ENCODE results near the gene TTLL5.
"Not testable (repeated sequence)": the region's sequence is repeated elsewhere in the genome, so short reads cannot be mapped to it uniquely, and the experiment has no call there.

The TTLL5 gene

DNA sequence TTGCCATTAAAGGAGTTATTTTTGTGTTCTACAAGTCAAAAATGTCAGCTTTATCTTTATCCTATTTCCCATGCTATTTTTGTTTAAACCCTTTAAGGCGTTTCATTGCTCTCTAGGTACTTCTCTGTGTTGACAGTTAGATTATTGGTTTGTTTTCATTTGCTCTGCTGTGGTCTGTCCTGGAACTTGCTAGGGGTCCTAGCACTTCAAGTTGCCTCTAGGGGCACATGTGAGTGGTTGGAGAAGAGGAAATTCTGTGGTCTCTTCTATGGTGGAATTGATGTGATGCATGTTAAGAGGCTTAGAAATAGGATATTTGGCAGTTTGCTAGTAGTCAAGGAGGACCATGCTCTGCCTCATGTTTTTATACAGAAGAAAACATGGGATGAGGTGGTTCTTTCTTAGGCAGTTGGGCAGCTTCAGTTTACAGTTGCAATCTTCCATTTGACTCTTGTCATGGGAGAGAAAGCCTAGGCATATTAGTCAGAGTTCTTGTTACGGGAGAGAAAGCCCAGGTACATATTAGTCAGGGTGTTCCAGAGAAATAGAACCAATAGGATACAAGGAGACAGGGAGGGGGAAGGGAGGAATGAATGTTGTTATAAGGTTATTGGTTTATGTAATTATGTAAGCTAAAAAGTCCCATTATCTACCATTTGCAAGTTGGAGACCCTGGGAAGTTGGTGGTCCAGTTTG lies 14.4 kb downstream of the TTLL5 start:
- no peak overlapping the region for H3K4me3 ChIP-seq (ENCODE audit: low read depth, low read length)
- TF ChIP-seq, protein P1, sequence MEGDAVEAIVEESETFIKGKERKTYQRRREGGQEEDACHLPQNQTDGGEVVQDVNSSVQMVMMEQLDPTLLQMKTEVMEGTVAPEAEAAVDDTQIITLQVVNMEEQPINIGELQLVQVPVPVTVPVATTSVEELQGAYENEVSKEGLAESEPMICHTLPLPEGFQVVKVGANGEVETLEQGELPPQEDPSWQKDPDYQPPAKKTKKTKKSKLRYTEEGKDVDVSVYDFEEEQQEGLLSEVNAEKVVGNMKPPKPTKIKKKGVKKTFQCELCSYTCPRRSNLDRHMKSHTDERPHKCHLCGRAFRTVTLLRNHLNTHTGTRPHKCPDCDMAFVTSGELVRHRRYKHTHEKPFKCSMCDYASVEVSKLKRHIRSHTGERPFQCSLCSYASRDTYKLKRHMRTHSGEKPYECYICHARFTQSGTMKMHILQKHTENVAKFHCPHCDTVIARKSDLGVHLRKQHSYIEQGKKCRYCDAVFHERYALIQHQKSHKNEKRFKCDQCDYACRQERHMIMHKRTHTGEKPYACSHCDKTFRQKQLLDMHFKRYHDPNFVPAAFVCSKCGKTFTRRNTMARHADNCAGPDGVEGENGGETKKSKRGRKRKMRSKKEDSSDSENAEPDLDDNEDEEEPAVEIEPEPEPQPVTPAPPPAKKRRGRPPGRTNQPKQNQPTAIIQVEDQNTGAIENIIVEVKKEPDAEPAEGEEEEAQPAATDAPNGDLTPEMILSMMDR (IDR thresholded peaks at IDR 0.05; ENCODE audit: borderline replicate concordance, insufficient read depth, low read depth, low read length): 0 out of 2 replicates have a peak, but pooled peaks have one; percentile 6

DNA sequence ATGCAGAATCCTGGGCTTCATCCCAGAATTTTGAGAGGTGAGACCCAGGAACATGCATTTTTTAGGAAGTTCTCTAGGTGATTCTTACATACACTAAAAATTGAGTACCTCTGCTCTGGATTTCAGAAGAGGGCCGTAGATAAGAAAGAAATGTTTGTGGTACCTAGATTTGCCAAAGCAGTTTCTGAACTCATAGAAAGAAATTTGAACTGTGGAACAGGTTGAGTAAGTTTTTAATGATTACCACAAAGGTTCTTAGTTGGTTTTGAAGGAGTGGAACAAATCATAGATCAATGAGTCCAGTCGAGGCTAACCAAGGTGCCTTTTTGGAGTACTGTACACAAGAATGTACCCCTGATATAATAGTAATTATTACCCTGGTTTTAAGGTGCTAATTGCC lies 24.9 kb downstream of the TTLL5 start:
- no peak overlapping the region for H3K4me3 ChIP-seq (ENCODE audit: low read depth, low read length)
- TF ChIP-seq, protein P1 (IDR thresholded peaks at IDR 0.05; ENCODE audit: borderline replicate concordance, insufficient read depth, low read depth, low read length): no peak

DNA sequence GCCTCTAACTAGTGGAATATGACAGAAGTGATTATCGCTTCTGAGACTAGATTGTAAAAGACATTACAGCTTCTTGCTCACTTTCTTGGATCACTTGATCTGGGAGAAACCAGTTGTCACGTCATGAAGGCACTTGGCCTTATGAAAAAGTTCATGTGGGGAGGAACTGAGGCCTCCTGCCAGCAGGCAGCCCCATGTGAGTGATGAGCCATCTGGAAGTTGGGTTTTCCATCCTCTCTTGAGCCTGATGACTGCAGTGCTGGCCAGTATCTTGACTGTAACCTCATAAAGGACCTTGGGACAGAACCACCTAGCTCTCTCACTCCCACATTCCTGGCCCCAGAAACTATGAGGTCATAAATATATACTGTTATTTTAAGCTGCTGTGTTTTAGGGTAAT lies 28.0 kb downstream of the TTLL5 start:
- H3K4me3 ChIP-seq (ENCODE audit: low read depth, low read length): no peak overlapping the region
- TF ChIP-seq, protein P1 (IDR thresholded peaks at IDR 0.05; ENCODE audit: borderline replicate concordance, insufficient read depth, low read depth, low read length): no peak

DNA sequence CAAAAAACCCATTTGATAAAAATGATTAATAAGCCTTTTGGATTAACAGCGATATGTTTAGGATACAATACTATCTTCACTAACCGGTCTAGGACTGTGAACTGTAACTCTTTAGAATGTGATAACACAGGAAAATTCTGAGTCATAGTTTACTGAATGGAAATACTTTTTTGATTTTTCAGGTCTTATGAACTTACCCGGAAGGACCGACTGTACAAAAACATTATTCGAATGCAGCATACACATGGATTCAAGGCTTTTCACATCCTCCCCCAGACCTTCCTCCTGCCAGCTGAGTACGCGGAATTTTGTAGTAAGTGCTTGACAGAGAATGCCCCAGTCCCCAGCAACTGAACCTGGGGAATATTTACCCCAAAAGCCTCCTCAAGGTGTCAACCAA lies 29.0 kb downstream of the TTLL5 start:
- TF ChIP-seq, protein P1 (IDR thresholded peaks at IDR 0.05; ENCODE audit: borderline replicate concordance, insufficient read depth, low read depth, low read length): no peak
- H3K4me3 ChIP-seq (ENCODE audit: low read depth, low read length): no peak overlapping the region

DNA sequence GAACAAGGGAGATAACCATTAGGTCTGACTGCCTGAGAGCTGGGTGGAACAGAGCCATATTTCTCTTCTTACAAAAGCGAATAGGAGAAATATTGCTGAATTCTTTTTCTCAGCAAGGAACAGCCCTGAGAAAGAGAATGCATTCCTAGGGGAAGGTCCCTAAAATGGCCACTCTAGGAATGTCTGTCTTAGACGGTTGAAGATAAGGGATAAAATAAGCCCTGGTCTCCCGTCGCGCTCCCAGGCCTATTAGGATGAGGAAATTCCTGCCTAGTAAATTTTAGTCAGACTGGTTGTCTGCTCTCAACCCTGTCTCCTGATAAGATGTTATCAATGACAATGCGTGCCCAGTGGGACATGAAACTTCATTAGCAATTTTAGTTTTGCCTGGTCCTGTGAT lies 34.0 kb downstream of the TTLL5 start:
- not testable (repeated sequence) for H3K4me3 ChIP-seq (ENCODE audit: low read depth, low read length)

DNA sequence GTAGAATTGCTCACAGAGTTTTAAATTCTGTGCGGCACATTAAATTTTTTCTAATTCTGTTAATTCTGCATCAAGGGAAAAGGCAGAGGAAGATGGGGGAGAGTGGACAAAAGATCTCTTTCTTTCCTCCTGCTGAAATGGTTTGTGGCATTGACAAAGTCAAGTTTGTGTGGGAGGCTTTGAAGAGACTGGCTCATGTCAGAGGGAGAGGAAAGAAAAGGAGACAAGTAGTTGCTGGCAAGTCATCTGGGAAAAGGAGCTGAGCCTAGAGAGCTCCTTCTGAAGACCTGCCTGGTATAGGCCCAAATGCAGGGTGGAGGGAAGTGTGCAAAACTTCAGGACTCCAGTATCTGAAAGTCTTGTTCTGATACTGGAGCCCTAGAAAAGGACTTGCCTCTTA lies 36.3 kb downstream of the TTLL5 start:
- no peak overlapping the region for H3K4me3 ChIP-seq (ENCODE audit: low read depth, low read length)
- TF ChIP-seq, protein P1 (IDR thresholded peaks at IDR 0.05; ENCODE audit: borderline replicate concordance, insufficient read depth, low read depth, low read length): no peak

DNA sequence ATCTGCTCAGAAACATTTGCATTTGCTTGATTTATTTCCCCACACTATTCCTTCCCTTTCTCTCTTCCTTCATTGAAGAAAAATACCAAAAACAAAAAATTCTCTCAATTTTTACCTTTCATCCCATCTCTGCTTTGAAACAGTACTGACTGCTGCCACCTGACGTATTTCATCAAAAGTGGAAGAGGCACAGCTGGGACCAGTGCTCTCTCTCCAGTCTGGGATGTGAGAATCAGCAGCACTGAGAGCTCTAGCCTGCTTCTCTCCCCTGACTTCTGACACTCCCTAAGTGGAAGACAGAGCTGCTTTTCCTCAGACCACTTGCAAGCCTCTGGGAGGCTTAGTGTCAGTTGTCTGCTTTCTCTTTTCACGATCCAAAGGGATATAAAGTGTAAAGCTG lies 36.9 kb downstream of the TTLL5 start:
- no peak overlapping the region for H3K4me3 ChIP-seq (ENCODE audit: low read depth, low read length)
- TF ChIP-seq, protein P1 (IDR thresholded peaks at IDR 0.05; ENCODE audit: borderline replicate concordance, insufficient read depth, low read depth, low read length): no peak

All from GM12875 (cell line).